Measurements from ENCODE around the gene ITGBL1.

Gene ITGBL1

GRCh38 chr13:101489643-101490405 is 37.3 kb downstream of the ITGBL1 start:
- no peak overlapping the region for H3K23ac ChIP-seq (ENCODE audit: low read length)
- H3K79me2 ChIP-seq (ENCODE audit: control insufficient read depth, insufficient read depth, low read length): no peaks in the 10 kb centered on the region
- H3K27ac ChIP-seq (ENCODE audit: low read depth, low read length): no peak overlapping the region
- H3K56ac ChIP-seq (ENCODE audit: low read length): no peak overlapping the region
- H3K79me1 ChIP-seq (ENCODE audit: low read length): no peaks in the 10 kb centered on the region
- H3K27me3 ChIP-seq (ENCODE audit: insufficient read depth, low read length, poor library complexity): no peaks in the 10 kb centered on the region
- no peak for DNase-seq
- no peak overlapping the region for H2BK5ac ChIP-seq (ENCODE audit: low read length)
- no peak overlapping the region for H4K8ac ChIP-seq (ENCODE audit: low read depth, low read length)
- no peak overlapping the region for H3K9ac ChIP-seq (ENCODE audit: low read length)
- no peak overlapping the region for H3K18ac ChIP-seq (ENCODE audit: low read length)
- WGBS (ENCODE audit: extremely low coverage, insufficient coverage, low lambda C conversion rate): no CpG with 5 or more reads among the region's 3 CpGs
- H3K4me2 ChIP-seq (ENCODE audit: low read length): no peak overlapping the region
- H2AK5ac ChIP-seq (ENCODE audit: low read length): no peak overlapping the region
- no peak overlapping the region for H3K4ac ChIP-seq (ENCODE audit: low read depth, low read length)
- H2BK120ac ChIP-seq (ENCODE audit: low read depth, low read length): no peak overlapping the region
- no peak overlapping the region for H3K4me3 ChIP-seq (ENCODE audit: low read length)
- no peak overlapping the region for H2BK15ac ChIP-seq (replicated peaks; ENCODE audit: low read depth)
- H3K36me3 ChIP-seq (ENCODE audit: control insufficient read depth, insufficient read depth, low read length): no peaks in the 10 kb centered on the region
- H4K5ac ChIP-seq (ENCODE audit: low read length): no peak overlapping the region
- no peaks in the 10 kb centered on the region for H3K4me1 ChIP-seq (ENCODE audit: control insufficient read depth, low read depth, low read length)

- Histone ChIP-seq H2BK15ac (replicated peaks; ENCODE audit: low read depth) (no peak overlapping the region), H3K4me1 (ENCODE audit: control insufficient read depth, low read depth, low read length) (no peaks in the 10 kb centered on the region), H3K4me2 (ENCODE audit: low read length) (no peak overlapping the region), H3K18ac (ENCODE audit: low read length) (no peak overlapping the region), H3K79me1 (ENCODE audit: low read length) (no peaks in the 10 kb centered on the region), H3K4ac (ENCODE audit: low read depth, low read length) (no peak overlapping the region), H3K56ac (ENCODE audit: low read length) (no peak overlapping the region), H2BK120ac (ENCODE audit: low read depth, low read length) (no peak overlapping the region), H2BK5ac (ENCODE audit: low read length) (no peak overlapping the region), H4K8ac (ENCODE audit: low read depth, low read length) (no peak overlapping the region), H3K27me3 (ENCODE audit: insufficient read depth, low read length, poor library complexity) (no peaks in the 10 kb centered on the region), H3K9ac (ENCODE audit: low read length) (no peak overlapping the region), H2AK5ac (ENCODE audit: low read length) (no peak overlapping the region), H3K79me2 (ENCODE audit: control insufficient read depth, insufficient read depth, low read length) (no peaks in the 10 kb centered on the region), H3K27ac (ENCODE audit: low read depth, low read length) (no peak overlapping the region), H3K4me3 (ENCODE audit: low read length) (no peak overlapping the region), H3K23ac (ENCODE audit: low read length) (no peak overlapping the region), H3K36me3 (ENCODE audit: control insufficient read depth, insufficient read depth, low read length) (no peaks in the 10 kb centered on the region), H4K5ac (ENCODE audit: low read length) (no peak overlapping the region)
- no peak for DNase-seq
Observed at GRCh38 chr13:101490406-101491015, 38.0 kb downstream of the ITGBL1 start.

- no peak overlapping the region for H3K18ac ChIP-seq (ENCODE audit: low read length)
- H2BK5ac ChIP-seq (ENCODE audit: low read length): no peak overlapping the region
- H3K4me1 ChIP-seq (ENCODE audit: control insufficient read depth, low read depth, low read length): no peaks in the 10 kb centered on the region
- H3K27ac ChIP-seq (ENCODE audit: low read depth, low read length): no peak overlapping the region
- WGBS (ENCODE audit: extremely low coverage, insufficient coverage, low lambda C conversion rate): no CpG with 5 or more reads among the region's 3 CpGs
- no peaks in the 10 kb centered on the region for H3K79me2 ChIP-seq (ENCODE audit: control insufficient read depth, insufficient read depth, low read length)
- H2AK5ac ChIP-seq (ENCODE audit: low read length): no peak overlapping the region
- no peak overlapping the region for H2BK15ac ChIP-seq (replicated peaks; ENCODE audit: low read depth)
- no peak for DNase-seq
- H3K4ac ChIP-seq (ENCODE audit: low read depth, low read length): no peak overlapping the region
- no peak overlapping the region for H4K5ac ChIP-seq (ENCODE audit: low read length)
- no peak overlapping the region for H3K9ac ChIP-seq (ENCODE audit: low read length)
- H2BK120ac ChIP-seq (ENCODE audit: low read depth, low read length): no peak overlapping the region
- no peak overlapping the region for H3K4me2 ChIP-seq (ENCODE audit: low read length)
- H3K23ac ChIP-seq (ENCODE audit: low read length): no peak overlapping the region
- H3K79me1 ChIP-seq (ENCODE audit: low read length): no peaks in the 10 kb centered on the region
- H3K56ac ChIP-seq (ENCODE audit: low read length): no peak overlapping the region
- H3K36me3 ChIP-seq (ENCODE audit: control insufficient read depth, insufficient read depth, low read length): no peaks in the 10 kb centered on the region
- H4K8ac ChIP-seq (ENCODE audit: low read depth, low read length): no peak overlapping the region
- no peaks in the 10 kb centered on the region for H3K27me3 ChIP-seq (ENCODE audit: insufficient read depth, low read length, poor library complexity)
- no peak overlapping the region for H3K4me3 ChIP-seq (ENCODE audit: low read length)
Observed at GRCh38 chr13:101492251-101492910, 39.9 kb downstream of the ITGBL1 start.

- WGBS (ENCODE audit: extremely low coverage, insufficient coverage, low lambda C conversion rate): no CpG with 5 or more reads among the region's 3 CpGs
- no peaks in the 10 kb centered on the region for H3K36me3 ChIP-seq (ENCODE audit: control insufficient read depth, insufficient read depth, low read length)
- no peak overlapping the region for H2AK5ac ChIP-seq (ENCODE audit: low read length)
- H4K5ac ChIP-seq (ENCODE audit: low read length): no peak overlapping the region
- no peak for DNase-seq
- H3K27ac ChIP-seq (ENCODE audit: low read depth, low read length): no peak overlapping the region
- no peak overlapping the region for H4K8ac ChIP-seq (ENCODE audit: low read depth, low read length)
- H3K79me2 ChIP-seq (ENCODE audit: control insufficient read depth, insufficient read depth, low read length): no peaks in the 10 kb centered on the region
- no peak overlapping the region for H3K9ac ChIP-seq (ENCODE audit: low read length)
- no peak overlapping the region for H2BK5ac ChIP-seq (ENCODE audit: low read length)
- no peak overlapping the region for H3K4ac ChIP-seq (ENCODE audit: low read depth, low read length)
- H3K18ac ChIP-seq (ENCODE audit: low read length): no peak overlapping the region
- H3K4me2 ChIP-seq (ENCODE audit: low read length): no peak overlapping the region
- no peak overlapping the region for H2BK120ac ChIP-seq (ENCODE audit: low read depth, low read length)
- H3K4me3 ChIP-seq (ENCODE audit: low read length): no peak overlapping the region
- H3K56ac ChIP-seq (ENCODE audit: low read length): no peak overlapping the region
- no peaks in the 10 kb centered on the region for H3K27me3 ChIP-seq (ENCODE audit: insufficient read depth, low read length, poor library complexity)
- no peaks in the 10 kb centered on the region for H3K79me1 ChIP-seq (ENCODE audit: low read length)
- no peak overlapping the region for H3K23ac ChIP-seq (ENCODE audit: low read length)
- H2BK15ac ChIP-seq (replicated peaks; ENCODE audit: low read depth): no peak overlapping the region
- H3K4me1 ChIP-seq (ENCODE audit: control insufficient read depth, low read depth, low read length): no peaks in the 10 kb centered on the region
Observed at GRCh38 chr13:101493541-101493940, 41.1 kb downstream of the ITGBL1 start.

- Histone ChIP-seq H4K8ac (ENCODE audit: low read depth, low read length) (no peak overlapping the region), H3K4me2 (ENCODE audit: low read length) (no peak overlapping the region), H3K4me1 (ENCODE audit: control insufficient read depth, low read depth, low read length) (no peaks in the 10 kb centered on the region), H4K5ac (ENCODE audit: low read length) (no peak overlapping the region), H3K36me3 (ENCODE audit: control insufficient read depth, insufficient read depth, low read length) (no peaks in the 10 kb centered on the region), H3K18ac (ENCODE audit: low read length) (no peak overlapping the region), H3K27me3 (ENCODE audit: insufficient read depth, low read length, poor library complexity) (no peaks in the 10 kb centered on the region), H3K9ac (ENCODE audit: low read length) (no peak overlapping the region), H3K79me1 (ENCODE audit: low read length) (no peaks in the 10 kb centered on the region), H2BK120ac (ENCODE audit: low read depth, low read length) (no peak overlapping the region), H2BK15ac (replicated peaks; ENCODE audit: low read depth) (no peak overlapping the region), H3K4me3 (ENCODE audit: low read length) (no peak overlapping the region), H3K4ac (ENCODE audit: low read depth, low read length) (no peak overlapping the region), H3K23ac (ENCODE audit: low read length) (no peak overlapping the region), H3K56ac (ENCODE audit: low read length) (no peak overlapping the region), H2BK5ac (ENCODE audit: low read length) (no peak overlapping the region), H3K79me2 (ENCODE audit: control insufficient read depth, insufficient read depth, low read length) (no peaks in the 10 kb centered on the region), H3K27ac (ENCODE audit: low read depth, low read length) (no peak overlapping the region), H2AK5ac (ENCODE audit: low read length) (no peak overlapping the region)
- no CpG with 5 or more reads among the region's 2 CpGs for WGBS (ENCODE audit: extremely low coverage, insufficient coverage, low lambda C conversion rate)
- DNase-seq: no peak
Observed at GRCh38 chr13:101499406-101499805, 46.9 kb downstream of the ITGBL1 start.
